Urinary bladder (tissue), 4 donors: ENCODE measurements around the gene CNDP1. TPM values are rescaled to one million over a fixed set of nuclear protein-coding genes. Genes with fewer than 3 reads are reported as not detected.
"Not testable (repeated sequence)": the region's sequence is repeated elsewhere in the genome, so short reads cannot be mapped to it uniquely, and the experiment has no call there.

Source experiments
- DNase-seq: peaks from one replicate; pipeline ENCODE4 v3.0.0-alpha.2; 2015; ENCODE audit errors: extremely low spot score
- H3K27ac ChIP-seq: one replicate; pipeline ENCODE4 v1.5.1; 2013; ENCODE audit warnings: low read depth, mild to moderate bottlenecking, moderate library complexity
- H3K36me3 ChIP-seq: one replicate; pipeline ENCODE4 v1.6.1; 2013; ENCODE audit warnings: mild to moderate bottlenecking, moderate library complexity; ENCODE audit not compliant: insufficient read depth
- H3K4me1 ChIP-seq: one replicate; pipeline ENCODE4 v1.6.1; 2013; ENCODE audit warnings: mild to moderate bottlenecking, moderate library complexity; ENCODE audit not compliant: insufficient read depth
- H3K4me3 ChIP-seq: one replicate; pipeline ENCODE4 v1.5.1; 2013; ENCODE audit warnings: low read depth, low read length
- WGBS: extraction: QIAGEN DNeasy Blood & Tissue Kit; methylation state at CpG from one replicate; pipeline ENCODE4 v1.1.7; 2013; 5-methylcytosine and 5-hydroxymethylcytosine counted together
- polyA plus RNA-seq: library from polyadenylated mRNA; stranded (reverse); fragments of 200-250 nt; gene quantifications from one replicate; pipeline ENCODE4 v1.2.3, GENCODE V29; 2013
- total RNA-seq: library from RNA; depleted of rRNA; stranded (reverse); fragments of >200 nt; gene quantifications from one replicate; pipeline ENCODE4 v1.2.3, GENCODE V29; 2014
- donor health status: healthy with polysubstance abuse.
- donor health status: healthy.

Gene CNDP1
- total and polyA plus RNA-seq, 2 donors = 0.16 to 0.20 TPM

- Histone ChIP-seq H3K36me3 (no peaks in the 10 kb centered on the region), H3K4me3 (no peak overlapping the region), H3K4me1 (no peaks in the 10 kb centered on the region), H3K27ac (no peak overlapping the region)
- DNase-seq = peak; percentile 59
- WGBS = 23% methylated on average over 5 of the region's 5 CpGs
These were observed 17.7 kb downstream of the CNDP1 start for GRCh38 chr18:74551936-74552555.

GRCh38 chr18:74556126-74556525, 21.8 kb downstream of the CNDP1 start:
- no peaks in the 10 kb centered on the region for H3K4me1 ChIP-seq
- no peak overlapping the region for H3K4me3 ChIP-seq
- no peak overlapping the region for H3K27ac ChIP-seq
- DNase-seq = no peak
- WGBS = 81% methylated on average over 11 of the region's 11 CpGs
- H3K36me3 ChIP-seq = no peaks in the 10 kb centered on the region

- Histone ChIP-seq H3K4me3 (no peak overlapping the region), H3K36me3 (no peaks in the 10 kb centered on the region), H3K4me1 (no peaks in the 10 kb centered on the region), H3K27ac (no peak overlapping the region)
- DNase-seq = no peak
- 72% methylated on average over 4 of the region's 4 CpGs for WGBS
These were observed 23.8 kb downstream of the CNDP1 start for GRCh38 chr18:74558096-74558495.

- WGBS = 38% methylated on average over 4 of the region's 4 CpGs
- H3K36me3 ChIP-seq = no peaks in the 10 kb centered on the region
- H3K4me1 ChIP-seq = peaks cover 1% of the 10 kb centered on the region
- H3K4me3 ChIP-seq = no peak overlapping the region
- DNase-seq = no peak
- no peak overlapping the region for H3K27ac ChIP-seq
These were observed 27.9 kb downstream of the CNDP1 start for GRCh38 chr18:74562131-74562730.

GRCh38 chr18:74562775-74563174, 28.5 kb downstream of the CNDP1 start:
- Histone ChIP-seq H3K4me1 (peaks cover 1% of the 10 kb centered on the region), H3K4me3 (no peak overlapping the region), H3K27ac (no peak overlapping the region), H3K36me3 (no peaks in the 10 kb centered on the region)
- no peak for DNase-seq
- WGBS = 68% methylated on average over 4 of the region's 4 CpGs

GRCh38 chr18:74563999-74564398, 29.7 kb downstream of the CNDP1 start:
- WGBS = 25% methylated on average over 3 of the region's 3 CpGs
- DNase-seq = no peak
- Histone ChIP-seq H3K36me3 (no peaks in the 10 kb centered on the region), H3K27ac (no peak overlapping the region), H3K4me1 (peaks cover 1% of the 10 kb centered on the region), H3K4me3 (no peak overlapping the region)

- H3K36me3 ChIP-seq, DNase-seq, H3K4me3 ChIP-seq, H3K27ac ChIP-seq, H3K4me1 ChIP-seq: not testable (repeated sequence)
- 98% methylated on average over 1 of the region's 1 CpG for WGBS
These were observed 30.9 kb downstream of the CNDP1 start for GRCh38 chr18:74565164-74565563.

- H3K36me3 ChIP-seq, DNase-seq, H3K4me1 ChIP-seq, H3K27ac ChIP-seq, H3K4me3 ChIP-seq: not testable (repeated sequence)
- 94% methylated on average over 3 of the region's 3 CpGs for WGBS
These were observed 31.7 kb downstream of the CNDP1 start for GRCh38 chr18:74565993-74566392.

GRCh38 chr18:74567822-74568221, 33.5 kb downstream of the CNDP1 start:
- 71% methylated on average over 7 of the region's 7 CpGs for WGBS
- Histone ChIP-seq H3K27ac (no peak overlapping the region), H3K4me1 (peaks cover 1% of the 10 kb centered on the region), H3K4me3 (no peak overlapping the region), H3K36me3 (no peaks in the 10 kb centered on the region)
- DNase-seq = no peak

- Histone ChIP-seq H3K36me3 (no peaks in the 10 kb centered on the region), H3K4me1 (peaks cover 1% of the 10 kb centered on the region), H3K27ac (no peak overlapping the region), H3K4me3 (no peak overlapping the region)
- DNase-seq = no peak
- WGBS = 82% methylated on average over 4 of the region's 4 CpGs
These were observed 35.1 kb downstream of the CNDP1 start for GRCh38 chr18:74569401-74569800.

- no peak overlapping the region for H3K4me3 ChIP-seq
- no peaks in the 10 kb centered on the region for H3K4me1 ChIP-seq
- no peak overlapping the region for H3K27ac ChIP-seq
- DNase-seq = no peak
- WGBS = 47% methylated on average over 4 of the region's 4 CpGs
- H3K36me3 ChIP-seq = no peaks in the 10 kb centered on the region
These were observed 36.0 kb downstream of the CNDP1 start for GRCh38 chr18:74570266-74570665.

GRCh38 chr18:74571895-74572680, 37.8 kb downstream of the CNDP1 start:
- no peaks in the 10 kb centered on the region for H3K36me3 ChIP-seq
- no peak overlapping the region for H3K4me3 ChIP-seq
- H3K27ac ChIP-seq = no peak overlapping the region
- WGBS = 85% methylated on average over 12 of the region's 12 CpGs
- no peak for DNase-seq
- no peaks in the 10 kb centered on the region for H3K4me1 ChIP-seq

GRCh38 chr18:74573053-74573452, 38.8 kb downstream of the CNDP1 start:
- DNase-seq = no peak

GRCh38 chr18:74574916-74575315, 40.6 kb downstream of the CNDP1 start:
- DNase-seq = no peak
- H3K4me1 ChIP-seq = no peaks in the 10 kb centered on the region
- WGBS = 66% methylated on average over 2 of the region's 2 CpGs
- no peaks in the 10 kb centered on the region for H3K36me3 ChIP-seq
- H3K27ac ChIP-seq = no peak overlapping the region
- H3K4me3 ChIP-seq = no peak overlapping the region

More at GRCh38 chr18:74573053-74573452, 38.8 kb downstream of the CNDP1 start:
- Histone ChIP-seq H3K36me3 (no peaks in the 10 kb centered on the region), H3K4me1 (no peaks in the 10 kb centered on the region), H3K4me3 (no peak overlapping the region), H3K27ac (no peak overlapping the region)
